DND-41 (cell line): Measurements from ENCODE around the gene C22orf23.
A peak's percentile ranks its signal among the peaks of the same experiment; 100 is the strongest.

Experiments used
- ATAC-seq: fragments of 200-7000 bp; cut with Tn5 transposase; 3 replicates; pipeline ENCODE4 v1.9.1; 2021; ENCODE audit warnings: low read depth; ENCODE audit not compliant: insufficient read depth
- DNase-seq: peaks from one replicate; pipeline ENCODE4 v3.0.0-alpha.2; 2020
- H2AFZ ChIP-seq: 2 replicates; pipeline ENCODE4 v1.6.0; 2012; ENCODE audit warnings: low read depth, low read length
- H3K27ac ChIP-seq: 2 replicates; pipeline ENCODE4 v1.5.1; 2012; ENCODE audit warnings: low read length, inconsistent platforms
- H3K27me3 ChIP-seq: fragments of 200-600 bp; sonication (generic); 2 replicates; pipeline ENCODE4 v1.6.0; 2012; ENCODE audit warnings: low read length, mild to moderate bottlenecking, inconsistent platforms; ENCODE audit not compliant: insufficient read depth, poor library complexity
- H3K36me3 ChIP-seq: 2 replicates; pipeline ENCODE4 v1.5.1; 2012; ENCODE audit warnings: low read length, inconsistent platforms; ENCODE audit not compliant: insufficient read depth
- H3K4me1 ChIP-seq: 2 replicates; pipeline ENCODE4 v1.5.1; 2012; ENCODE audit warnings: mild to moderate bottlenecking, low read length; ENCODE audit not compliant: insufficient read depth
- H3K4me2 ChIP-seq: 2 replicates; pipeline ENCODE4 v1.6.0; 2012; ENCODE audit warnings: mild to moderate bottlenecking, moderate library complexity, low read length, inconsistent platforms; ENCODE audit not compliant: insufficient read depth
- H3K4me3 ChIP-seq, 2 experiments: fragments of 200-600 bp in 1 of 2; shearing (Covaris generic) in 1 of 2; 2 replicates each; pipeline ENCODE4 v1.5.1; 2012 to 2016; ENCODE audit warnings: inconsistent platforms in 2 of 2, low read length in 2 of 2, mild to moderate bottlenecking in 2 of 2, low read depth in 1 of 2, moderate library complexity in 1 of 2
- H3K79me2 ChIP-seq: 2 replicates; pipeline ENCODE4 v1.6.0; 2012; ENCODE audit warnings: low read length, inconsistent platforms; ENCODE audit not compliant: insufficient read depth
- H3K9ac ChIP-seq: 2 replicates; pipeline ENCODE4 v1.6.0; 2012; ENCODE audit warnings: low read depth, mild to moderate bottlenecking, inconsistent platforms, low read length, moderate library complexity
- H3K9me3 ChIP-seq: 2 replicates; pipeline ENCODE4 v1.5.1; 2012; ENCODE audit warnings: low read length, moderate library complexity, mild to moderate bottlenecking, inconsistent platforms; ENCODE audit not compliant: insufficient read depth, severe bottlenecking
- H4K20me1 ChIP-seq: 2 replicates; pipeline ENCODE4 v1.6.0; 2012; ENCODE audit warnings: low read length; ENCODE audit not compliant: insufficient read depth
- CTCF ChIP-seq: IDR thresholded peaks from 2 replicates; pipeline ENCODE4 v1.5.1; 2012; ENCODE audit warnings: borderline replicate concordance, low read length, moderate library complexity, mild to moderate bottlenecking; ENCODE audit not compliant: poor library complexity, severe bottlenecking; ENCODE audit errors: extremely low read depth
- EZH2 ChIP-seq: IDR thresholded peaks from 3 replicates; pipeline ENCODE4 v1.6.1; 2012; ENCODE audit warnings: borderline replicate concordance, low read depth, mild to moderate bottlenecking, moderate library complexity, low read length, inconsistent platforms; ENCODE audit not compliant: severe bottlenecking

Gene C22orf23

DNA sequence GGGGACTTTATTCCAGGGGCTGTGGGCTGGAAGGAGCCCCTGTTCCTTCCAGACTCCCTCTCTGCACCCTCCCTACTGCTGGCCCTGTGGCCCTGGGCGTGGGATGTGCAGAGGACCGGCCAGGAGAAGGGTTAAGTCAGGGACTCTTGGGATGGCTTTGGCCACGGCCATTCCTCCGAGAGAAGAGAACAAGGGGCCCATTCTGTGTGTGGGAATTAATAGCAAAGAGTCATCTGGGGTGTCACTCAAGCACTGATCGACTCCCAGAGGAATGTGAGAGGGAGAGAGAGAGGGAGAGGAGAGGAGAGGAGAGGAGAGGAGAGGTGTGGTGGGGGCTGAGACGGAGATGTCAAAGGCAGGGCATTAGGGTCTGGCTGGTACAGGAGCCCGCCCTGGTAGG lies 45.1 kb upstream of the C22orf23 start:
- H3K27me3 ChIP-seq, result no peaks in the 10 kb centered on the region
- TF ChIP-seq EZH2, result no peak
- TF ChIP-seq CTCF, result no peak
- no peak overlapping the region for H3K4me2 ChIP-seq

GRCh38 chr22:37996515-37997246 lies 43.3 kb upstream of the C22orf23 start:
- no peaks in the 10 kb centered on the region for H4K20me1 ChIP-seq
- no peak overlapping the region for H3K9ac ChIP-seq
- H3K36me3 ChIP-seq, result no peaks in the 10 kb centered on the region
- peaks cover 9% of the 10 kb centered on the region for H3K4me1 ChIP-seq
- H3K79me2 ChIP-seq, result no peaks in the 10 kb centered on the region
- TF ChIP-seq CTCF (no peak), EZH2 (no peak)
- no peaks in the 10 kb centered on the region for H3K27me3 ChIP-seq
- H2AFZ ChIP-seq, result no peak overlapping the region
- no peak overlapping the region for H3K4me3 ChIP-seq
- H3K27ac ChIP-seq, result no peak overlapping the region
- H3K4me2 ChIP-seq, result no peak overlapping the region
- ATAC-seq, result peak; percentile 32; the same call in 2 of the 3 replicates
- no peak for DNase-seq
- no peaks in the 10 kb centered on the region for H3K9me3 ChIP-seq

More for the DNA sequence above, 45.1 kb upstream of the C22orf23 start:
- H2AFZ ChIP-seq, result no peak overlapping the region
- no peaks in the 10 kb centered on the region for H3K36me3 ChIP-seq
- no peaks in the 10 kb centered on the region for H3K9me3 ChIP-seq
- no peak for ATAC-seq
- H3K4me1 ChIP-seq, result peaks cover 9% of the 10 kb centered on the region
- no peak overlapping the region for H3K4me3 ChIP-seq
- H3K79me2 ChIP-seq, result no peaks in the 10 kb centered on the region
- no peak overlapping the region for H3K27ac ChIP-seq
- no peaks in the 10 kb centered on the region for H4K20me1 ChIP-seq
- H3K9ac ChIP-seq, result no peak overlapping the region
- DNase-seq, result no peak

DNA sequence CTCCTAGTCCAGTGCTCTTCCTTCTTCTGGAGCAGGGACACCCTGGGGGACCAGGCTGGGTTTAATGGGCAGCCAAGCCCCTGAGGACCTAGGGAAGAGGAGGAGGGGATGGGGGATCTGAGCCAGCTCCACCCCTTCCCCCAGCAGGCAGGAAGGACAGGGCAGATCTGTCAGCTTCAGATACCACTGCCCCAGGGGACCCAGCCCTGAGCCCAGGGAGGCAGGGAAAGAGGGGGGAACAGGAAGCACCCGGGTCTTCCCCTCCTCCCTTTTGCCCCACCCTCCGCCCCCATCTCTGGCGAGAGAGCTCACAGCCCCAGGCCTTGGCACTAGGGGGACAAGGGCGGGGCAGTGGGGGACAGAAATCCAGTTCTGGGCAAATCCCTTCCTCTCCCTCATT lies 42.7 kb upstream of the C22orf23 start:
- Histone ChIP-seq H3K27ac (no peak overlapping the region), H3K27me3 (no peaks in the 10 kb centered on the region), H3K36me3 (no peaks in the 10 kb centered on the region), H3K4me3 (no peak overlapping the region), H3K9ac (no peak overlapping the region), H3K79me2 (no peaks in the 10 kb centered on the region), H3K4me1 (peaks cover 9% of the 10 kb centered on the region), H3K4me2 (no peak overlapping the region), H3K9me3 (no peaks in the 10 kb centered on the region), H2AFZ (no peak overlapping the region), H4K20me1 (no peaks in the 10 kb centered on the region)
- ATAC-seq, result peak; percentile 82
- peak; percentile 74 for DNase-seq
- TF ChIP-seq EZH2 (no peak), CTCF (no peak)
